Stimulated activated CD4-positive, alpha-beta T cell treated with anti-CD3 and anti-CD28 coated beads, TNF-alpha, amount 100 ng/mL, for 24 hours (primary cell): Measurements from ENCODE around the gene TIAM1.

Experiments used
- DNase-seq, 3 experiments: peaks; one replicate each; pipeline ENCODE4 v3.0.0-alpha.2; 2020; ENCODE audit warnings: low read depth in 3 of 3

TIAM1 gene

GRCh38 chr21:31087639-31088473 lies 256.2 kb downstream of the TIAM1 start:
- DNase-seq = no peak

DNA sequence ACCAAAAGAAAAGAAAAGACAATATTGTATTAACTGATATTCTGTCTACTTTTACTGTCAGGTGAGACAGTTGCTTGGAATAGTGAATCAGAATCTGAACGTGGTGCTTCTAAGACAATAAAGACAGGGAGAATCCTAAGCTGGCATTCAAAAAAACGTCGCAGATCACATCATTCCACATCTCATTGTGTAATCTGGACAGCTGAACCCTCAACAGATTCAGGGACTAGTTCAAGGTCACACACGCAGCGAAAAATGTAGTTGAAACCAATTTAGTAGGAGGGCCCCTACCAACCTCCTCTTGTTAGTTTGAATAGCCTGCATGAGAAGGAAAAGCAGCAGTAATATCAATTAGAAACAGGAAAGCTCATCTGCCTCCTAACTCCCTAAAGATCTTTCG lies 259.4 kb downstream of the TIAM1 start:
- DNase-seq = no peak

DNA sequence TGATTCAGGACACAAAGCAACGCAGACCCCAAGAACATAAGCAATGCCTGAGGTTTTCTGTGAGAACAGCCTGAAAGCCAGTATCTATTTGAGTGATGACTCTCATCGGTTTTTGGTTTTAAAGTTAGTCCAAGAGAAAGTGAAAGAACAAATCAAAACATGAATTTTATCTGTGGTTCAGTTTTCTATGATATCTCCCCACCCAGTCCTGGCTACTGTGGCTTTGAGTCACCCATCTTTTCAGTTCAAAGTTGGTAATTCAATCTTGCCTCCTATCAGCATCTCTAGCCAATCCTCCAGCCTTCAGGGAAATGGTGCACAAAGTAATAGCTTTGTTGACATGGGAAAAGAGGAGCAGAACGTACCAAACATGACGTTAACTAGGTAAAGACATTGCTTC lies 265.3 kb downstream of the TIAM1 start:
- no peak for DNase-seq

DNA sequence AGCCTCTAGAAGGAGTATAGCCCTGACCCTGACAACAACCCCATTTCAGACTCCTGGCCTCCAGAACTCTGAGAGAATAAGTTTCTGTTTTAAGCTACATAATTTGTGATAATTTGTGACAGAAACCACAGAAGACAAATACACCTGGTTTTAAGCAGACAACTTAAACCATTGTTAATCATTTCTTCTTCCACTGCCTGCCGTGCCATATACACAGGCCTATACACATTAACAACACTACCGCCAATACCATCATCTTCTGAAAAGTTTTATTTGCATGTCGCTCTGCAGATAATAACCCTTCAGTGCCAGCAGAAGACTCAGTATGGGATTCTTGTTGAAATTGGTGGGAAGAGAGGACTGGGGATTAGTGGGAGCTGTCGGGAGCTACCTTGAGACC lies 265.8 kb downstream of the TIAM1 start:
- no peak for DNase-seq

DNA sequence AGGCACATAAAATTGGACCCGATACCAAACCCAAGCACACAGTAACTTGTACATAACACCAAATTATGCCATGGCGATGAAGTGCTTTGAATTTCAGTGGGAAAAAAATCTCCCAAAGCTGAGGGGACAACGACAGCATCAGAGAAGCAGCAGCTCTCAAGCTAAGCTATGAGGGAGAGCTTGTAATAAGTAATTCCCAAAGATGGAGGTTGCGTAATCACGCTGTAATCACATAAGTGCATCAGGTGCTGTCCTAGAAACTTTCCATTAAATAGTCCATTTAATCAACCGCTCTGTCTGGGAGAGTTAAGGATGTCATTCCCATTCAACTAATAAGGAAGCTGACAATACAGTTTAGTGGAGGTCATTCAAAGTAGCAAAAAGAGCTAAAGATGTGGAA lies 268.2 kb downstream of the TIAM1 start:
- DNase-seq = no peak

DNA sequence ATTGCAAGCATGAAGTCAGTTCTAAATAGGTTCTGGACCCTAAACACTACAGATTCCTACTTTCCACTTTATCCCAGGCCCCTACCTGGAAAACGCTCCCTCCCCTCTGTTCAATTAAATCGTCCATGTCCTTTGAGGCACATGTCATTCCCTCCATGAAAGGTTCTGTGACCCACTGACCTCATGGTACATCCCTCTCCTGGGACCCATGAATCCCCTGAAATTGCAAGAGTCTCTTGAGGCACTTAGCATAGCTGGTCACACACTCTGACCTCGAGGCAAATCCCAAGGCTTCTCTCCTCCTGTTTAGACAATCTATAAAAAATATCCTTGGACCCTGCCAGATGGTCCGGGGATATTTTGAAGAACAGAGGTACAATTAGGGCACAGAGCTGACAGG lies 271.5 kb downstream of the TIAM1 start:
- no peak for DNase-seq
